Measurements from ENCODE around the gene ASS1. TPM values are rescaled to one million over a fixed set of nuclear protein-coding genes. Genes with fewer than 3 reads are reported as not detected.

ASS1 gene
- total and polyA plus RNA-seq, 2 of the 13 experiments (the other 11 are each of a cell fraction or from before 2014, with no cell fraction given) = 77.6 to 122 TPM

DNA sequence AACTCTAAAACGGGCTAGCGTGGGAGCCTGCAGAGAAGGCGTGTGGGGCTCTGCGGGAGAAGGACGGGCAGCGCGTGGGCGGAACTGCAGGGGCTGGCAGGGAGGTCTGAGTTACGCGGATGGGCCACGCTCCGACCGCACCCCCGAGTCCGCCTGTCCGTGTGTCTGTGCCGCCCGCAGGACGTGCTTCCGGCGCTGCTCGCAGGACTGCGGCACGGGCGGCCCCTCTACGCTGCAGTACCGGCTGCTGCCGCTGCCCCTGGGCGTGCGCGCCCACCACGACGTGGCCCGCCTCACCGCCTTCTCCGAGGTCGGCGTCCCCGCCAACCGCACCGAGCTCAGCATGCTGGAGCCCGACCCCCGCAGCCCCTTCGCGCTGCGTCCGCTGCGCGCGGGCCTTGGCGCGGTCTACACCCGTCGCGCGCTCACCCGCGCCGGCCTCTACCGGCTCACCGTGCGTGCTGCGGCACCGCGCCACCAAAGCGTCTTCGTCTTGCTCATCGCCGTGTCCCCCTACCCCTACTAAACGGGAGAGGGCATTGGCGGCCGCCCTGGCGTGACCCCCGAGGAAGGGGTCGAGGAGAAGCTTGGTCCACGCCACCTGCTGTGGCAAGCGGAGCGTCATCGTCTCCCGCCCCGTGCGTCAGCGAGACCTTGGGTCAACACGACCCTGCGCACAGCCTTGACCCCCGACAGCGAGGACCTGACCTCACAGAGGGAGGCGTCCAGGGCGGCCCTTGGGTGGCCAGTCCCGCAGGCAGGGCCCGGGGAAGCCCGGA, 11.4 kb upstream of the ASS1 start (continued):
- TF ChIP-seq ZNF292 (CRISPR knock-in tag; IDR thresholded peaks at IDR 0.05; ENCODE audit: borderline replicate concordance, low read depth) (peak; percentile 11; the same call in 1 of the 2 replicates), ZNF496 (CRISPR knock-in tag; IDR thresholded peaks at IDR 0.05; ENCODE audit: insufficient replicate concordance) (no peak), ZNF124 (CRISPR knock-in tag; IDR thresholded peaks at IDR 0.05) (no peak), ZNF629 (CRISPR knock-in tag; conservative IDR thresholded peaks at IDR 0.05) (peak; percentile 80), ZNF441 (CRISPR knock-in tag; IDR thresholded peaks at IDR 0.05; ENCODE audit: borderline replicate concordance) (no peak), HNRNPK (IDR thresholded peaks at IDR 0.05; ENCODE audit: low read depth, low read length, poor library complexity, severe bottlenecking) (no peak), IKZF4 (CRISPR knock-in tag; IDR thresholded peaks at IDR 0.05; ENCODE audit: borderline replicate concordance, low read depth, not compliant biosample characterization) (peak; percentile 40), MZF1 (CRISPR knock-in tag; IDR thresholded peaks at IDR 0.05; ENCODE audit: borderline replicate concordance) (no peak), ZNF598 (CRISPR knock-in tag; IDR thresholded peaks at IDR 0.05; ENCODE audit: borderline replicate concordance) (no peak), ONECUT2 (CRISPR knock-in tag; IDR thresholded peaks at IDR 0.05) (no peak), ATF1 (CRISPR knock-in tag; IDR thresholded peaks at IDR 0.05) (no peak), CHD2 (IDR thresholded peaks at IDR 0.05; ENCODE audit: low read depth, low read length) (no peak), ZFP41 (CRISPR knock-in tag; IDR thresholded peaks at IDR 0.05; ENCODE audit: borderline replicate concordance) (0 out of 2 replicates have a peak, but pooled peaks have one; percentile 60), MIXL1 (CRISPR knock-in tag; IDR thresholded peaks at IDR 0.05) (no peak), GABPB1 (CRISPR knock-in tag; IDR thresholded peaks at IDR 0.05) (peak; percentile 89), PAX8 (CRISPR knock-in tag; IDR thresholded peaks at IDR 0.05; ENCODE audit: borderline replicate concordance) (peak; percentile 80; the same call in 1 of the 2 replicates)
- TF ChIP-seq, protein P1, sequence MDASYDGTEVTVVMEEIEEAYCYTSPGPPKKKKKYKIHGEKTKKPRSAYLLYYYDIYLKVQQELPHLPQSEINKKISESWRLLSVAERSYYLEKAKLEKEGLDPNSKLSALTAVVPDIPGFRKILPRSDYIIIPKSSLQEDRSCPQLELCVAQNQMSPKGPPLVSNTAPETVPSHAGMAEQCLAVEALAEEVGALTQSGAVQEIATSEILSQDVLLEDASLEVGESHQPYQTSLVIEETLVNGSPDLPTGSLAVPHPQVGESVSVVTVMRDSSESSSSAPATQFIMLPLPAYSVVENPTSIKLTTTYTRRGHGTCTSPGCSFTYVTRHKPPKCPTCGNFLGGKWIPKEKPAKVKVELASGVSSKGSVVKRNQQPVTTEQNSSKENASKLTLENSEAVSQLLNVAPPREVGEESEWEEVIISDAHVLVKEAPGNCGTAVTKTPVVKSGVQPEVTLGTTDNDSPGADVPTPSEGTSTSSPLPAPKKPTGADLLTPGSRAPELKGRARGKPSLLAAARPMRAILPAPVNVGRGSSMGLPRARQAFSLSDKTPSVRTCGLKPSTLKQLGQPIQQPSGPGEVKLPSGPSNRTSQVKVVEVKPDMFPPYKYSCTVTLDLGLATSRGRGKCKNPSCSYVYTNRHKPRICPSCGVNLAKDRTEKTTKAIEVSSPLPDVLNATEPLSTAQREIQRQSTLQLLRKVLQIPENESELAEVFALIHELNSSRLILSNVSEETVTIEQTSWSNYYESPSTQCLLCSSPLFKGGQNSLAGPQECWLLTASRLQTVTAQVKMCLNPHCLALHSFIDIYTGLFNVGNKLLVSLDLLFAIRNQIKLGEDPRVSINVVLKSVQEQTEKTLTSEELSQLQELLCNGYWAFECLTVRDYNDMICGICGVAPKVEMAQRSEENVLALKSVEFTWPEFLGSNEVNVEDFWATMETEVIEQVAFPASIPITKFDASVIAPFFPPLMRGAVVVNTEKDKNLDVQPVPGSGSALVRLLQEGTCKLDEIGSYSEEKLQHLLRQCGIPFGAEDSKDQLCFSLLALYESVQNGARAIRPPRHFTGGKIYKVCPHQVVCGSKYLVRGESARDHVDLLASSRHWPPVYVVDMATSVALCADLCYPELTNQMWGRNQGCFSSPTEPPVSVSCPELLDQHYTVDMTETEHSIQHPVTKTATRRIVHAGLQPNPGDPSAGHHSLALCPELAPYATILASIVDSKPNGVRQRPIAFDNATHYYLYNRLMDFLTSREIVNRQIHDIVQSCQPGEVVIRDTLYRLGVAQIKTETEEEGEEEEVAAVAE (CRISPR knock-in tag; IDR thresholded peaks at IDR 0.05; ENCODE audit: borderline replicate concordance) = no peak
- TF ChIP-seq, protein P2, sequence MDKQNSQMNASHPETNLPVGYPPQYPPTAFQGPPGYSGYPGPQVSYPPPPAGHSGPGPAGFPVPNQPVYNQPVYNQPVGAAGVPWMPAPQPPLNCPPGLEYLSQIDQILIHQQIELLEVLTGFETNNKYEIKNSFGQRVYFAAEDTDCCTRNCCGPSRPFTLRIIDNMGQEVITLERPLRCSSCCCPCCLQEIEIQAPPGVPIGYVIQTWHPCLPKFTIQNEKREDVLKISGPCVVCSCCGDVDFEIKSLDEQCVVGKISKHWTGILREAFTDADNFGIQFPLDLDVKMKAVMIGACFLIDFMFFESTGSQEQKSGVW (CRISPR knock-in tag; IDR thresholded peaks at IDR 0.05; ENCODE audit: borderline replicate concordance) = no peak
- TF ChIP-seq, protein P3, sequence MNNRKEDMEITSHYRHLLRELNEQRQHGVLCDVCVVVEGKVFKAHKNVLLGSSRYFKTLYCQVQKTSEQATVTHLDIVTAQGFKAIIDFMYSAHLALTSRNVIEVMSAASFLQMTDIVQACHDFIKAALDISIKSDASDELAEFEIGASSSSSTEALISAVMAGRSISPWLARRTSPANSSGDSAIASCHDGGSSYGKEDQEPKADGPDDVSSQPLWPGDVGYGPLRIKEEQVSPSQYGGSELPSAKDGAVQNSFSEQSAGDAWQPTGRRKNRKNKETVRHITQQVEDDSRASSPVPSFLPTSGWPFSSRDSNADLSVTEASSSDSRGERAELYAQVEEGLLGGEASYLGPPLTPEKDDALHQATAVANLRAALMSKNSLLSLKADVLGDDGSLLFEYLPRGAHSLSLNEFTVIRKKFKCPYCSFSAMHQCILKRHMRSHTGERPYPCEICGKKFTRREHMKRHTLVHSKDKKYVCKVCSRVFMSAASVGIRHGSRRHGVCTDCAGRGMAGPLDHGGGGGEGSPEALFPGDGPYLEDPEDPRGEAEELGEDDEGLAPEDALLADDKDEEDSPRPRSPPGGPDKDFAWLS (CRISPR knock-in tag; IDR thresholded peaks at IDR 0.05; ENCODE audit: borderline replicate concordance) = no peak; the same call in 1 of the 2 replicates
- TF ChIP-seq, protein P4, sequence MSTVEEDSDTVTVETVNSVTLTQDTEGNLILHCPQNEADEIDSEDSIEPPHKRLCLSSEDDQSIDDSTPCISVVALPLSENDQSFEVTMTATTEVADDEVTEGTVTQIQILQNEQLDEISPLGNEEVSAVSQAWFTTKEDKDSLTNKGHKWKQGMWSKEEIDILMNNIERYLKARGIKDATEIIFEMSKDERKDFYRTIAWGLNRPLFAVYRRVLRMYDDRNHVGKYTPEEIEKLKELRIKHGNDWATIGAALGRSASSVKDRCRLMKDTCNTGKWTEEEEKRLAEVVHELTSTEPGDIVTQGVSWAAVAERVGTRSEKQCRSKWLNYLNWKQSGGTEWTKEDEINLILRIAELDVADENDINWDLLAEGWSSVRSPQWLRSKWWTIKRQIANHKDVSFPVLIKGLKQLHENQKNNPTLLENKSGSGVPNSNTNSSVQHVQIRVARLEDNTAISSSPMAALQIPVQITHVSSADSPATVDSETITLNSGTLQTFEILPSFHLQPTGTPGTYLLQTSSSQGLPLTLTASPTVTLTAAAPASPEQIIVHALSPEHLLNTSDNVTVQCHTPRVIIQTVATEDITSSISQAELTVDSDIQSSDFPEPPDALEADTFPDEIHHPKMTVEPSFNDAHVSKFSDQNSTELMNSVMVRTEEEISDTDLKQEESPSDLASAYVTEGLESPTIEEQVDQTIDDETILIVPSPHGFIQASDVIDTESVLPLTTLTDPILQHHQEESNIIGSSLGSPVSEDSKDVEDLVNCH (CRISPR knock-in tag; IDR thresholded peaks at IDR 0.05) = no peak

All from HepG2 (cell line).